Lung (tissue), 12 donors: ENCODE measurements around the gene TSR3. TPM values are rescaled to one million over a fixed set of nuclear protein-coding genes. Genes with fewer than 3 reads are reported as not detected.

Experiments
- ATAC-seq: fragments of 200-7000 bp; cut with Tn5 transposase; one replicate; pipeline ENCODE4 v1.9.1; 2020; ENCODE audit warnings: moderate number of reproducible peaks; ENCODE audit not compliant: insufficient read depth, low FRiP score
- DNase-seq, 3 donors: peaks; one replicate each; pipeline ENCODE4 v3.0.0-alpha.2; 2013 to 2017
- H3K27ac ChIP-seq, 2 donors: one replicate each; pipeline ENCODE4 v1.5.1; 2013; ENCODE audit warnings: mild to moderate bottlenecking in 2 of 2, moderate library complexity in 2 of 2, control low read depth in 1 of 2, inconsistent platforms in 1 of 2, low read depth in 1 of 2, low read length in 1 of 2
- H3K27me3 ChIP-seq, 3 donors: one replicate each; pipeline ENCODE4 v1.5.1; 2013; ENCODE audit warnings: low read length in 2 of 3; ENCODE audit not compliant: control insufficient read depth in 3 of 3, insufficient read depth in 3 of 3
- H3K36me3 ChIP-seq, 4 donors: one replicate each; pipeline ENCODE4 v1.5.1; 2013; ENCODE audit warnings: low read length in 4 of 4, mild to moderate bottlenecking in 1 of 4, moderate library complexity in 1 of 4; ENCODE audit not compliant: control insufficient read depth in 4 of 4, insufficient read depth in 4 of 4
- H3K4me1 ChIP-seq, 5 donors: one replicate each; pipeline ENCODE4 v1.5.1; 2013; ENCODE audit warnings: low read length in 5 of 5, mild to moderate bottlenecking in 2 of 5, moderate library complexity in 1 of 5; ENCODE audit not compliant: control insufficient read depth in 5 of 5, insufficient read depth in 5 of 5
- H3K4me3 ChIP-seq: one replicate; pipeline ENCODE4 v1.5.1; 2013; ENCODE audit warnings: mild to moderate bottlenecking, control low read depth, moderate library complexity
- H3K9ac ChIP-seq, 2 donors: one replicate each; pipeline ENCODE4 v1.5.1; 2013; ENCODE audit warnings: low read length in 2 of 2, control low read depth in 1 of 2; ENCODE audit not compliant: insufficient read depth in 1 of 2
- H3K9me3 ChIP-seq, 4 donors: one replicate each; pipeline ENCODE4 v1.5.1; 2013; ENCODE audit warnings: low read length in 3 of 4, mild to moderate bottlenecking in 1 of 4, moderate library complexity in 1 of 4; ENCODE audit not compliant: control insufficient read depth in 4 of 4, insufficient read depth in 3 of 4
- CTCF ChIP-seq: IDR thresholded peaks from 2 replicates; pipeline ENCODE4 v1.5.1; 2012; ENCODE audit warnings: mild to moderate bottlenecking; ENCODE audit errors: control extremely low read depth, extremely low read depth
- WGBS, 2 donors: extraction: QIAGEN DNeasy Blood & Tissue Kit; methylation state at CpG; one replicate each; pipeline ENCODE4 v1.1.7; 2013; 5-methylcytosine and 5-hydroxymethylcytosine counted together
- polyA plus RNA-seq, 2 donors: library from polyadenylated mRNA; stranded (reverse); fragments of 200-250 nt; gene quantifications; one replicate each; pipeline ENCODE4 v1.2.1, GENCODE V29; 2013
- total RNA-seq, 2 donors: library from RNA; depleted of rRNA in 1 of 2; stranded (reverse); fragments of >200 nt in 1 of 2; gene quantifications; one replicate each; pipeline ENCODE4 v1.2.1, GENCODE V29; 2014 to 2021
- donor health status: control.
- donor health status: control.
- donor health status: Bipolar disorder and iron deficiency.
- donor health status: healthy.
- donor health status: DM: yes; HTN: yes; CAD: no.

Gene TSR3
- total and polyA plus RNA-seq, 4 donors, result 32.5 to 66.4 (median 56.6) TPM

DNA sequence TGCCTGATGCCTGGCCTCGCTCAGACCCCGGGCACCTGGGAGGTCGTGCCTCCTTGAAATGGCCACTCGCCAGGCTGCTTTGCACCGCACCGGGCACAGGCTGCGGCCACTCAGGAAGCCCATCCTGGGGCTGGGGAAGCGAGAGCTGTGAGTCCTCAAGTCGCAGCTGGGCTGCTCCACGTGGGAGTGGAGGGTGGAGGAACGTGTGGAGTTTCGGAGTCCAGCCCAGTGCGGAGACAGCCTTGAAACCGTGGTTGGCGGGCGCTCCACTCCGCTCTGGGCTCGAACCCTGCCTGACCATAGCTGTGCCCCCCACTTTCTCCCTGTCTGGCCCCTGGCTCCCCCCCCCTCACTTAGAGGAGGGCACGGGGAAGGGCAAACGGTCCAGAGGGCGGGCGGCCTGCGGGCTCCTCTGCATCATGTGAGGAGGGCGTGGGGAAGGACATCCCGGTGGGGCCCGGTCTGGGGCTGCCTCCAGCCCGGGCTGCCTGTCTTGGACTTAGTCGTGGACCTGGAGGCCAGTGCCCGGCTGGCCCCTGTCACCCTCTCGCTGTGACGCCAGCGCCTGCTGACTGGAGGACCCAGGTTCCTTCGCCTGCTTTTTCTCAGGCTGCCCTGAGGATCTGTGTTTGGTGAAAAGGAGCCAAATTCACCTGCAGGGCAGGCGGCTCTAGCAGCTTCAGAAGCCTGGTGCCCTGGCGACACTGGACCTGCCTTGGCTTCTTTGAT is 39.8 kb downstream of the TSR3 start:
- 32 to 37% methylated on average over 35 of the region's 35 CpGs for WGBS, 2 donors
- TF ChIP-seq CTCF, result no peak
- peak overlapping the region; percentile 7 for H3K4me3 ChIP-seq
- no peak for ATAC-seq
- peaks cover 6 to 39% (median 12%) of the 10 kb centered on the region in 4 donors for H3K36me3 ChIP-seq
- no peaks in the 10 kb centered on the region for H3K27me3 ChIP-seq
- H3K9me3 ChIP-seq, result no peaks in the 10 kb centered on the region
- peaks cover 0 to 28% (median 10%) of the 10 kb centered on the region in 5 donors for H3K4me1 ChIP-seq
- peak overlapping the region in 1 of 2 donors; percentile 8 for H3K9ac ChIP-seq
- no peak for DNase-seq
- peak overlapping the region in 1 of 2 donors; percentile 23 for H3K27ac ChIP-seq

- TF ChIP-seq CTCF, result no peak
- WGBS, 2 donors, result 19 to 29% methylated on average over 13 of the region's 13 CpGs
- no peaks in the 10 kb centered on the region for H3K27me3 ChIP-seq
These were observed 40.4 kb downstream of the TSR3 start for GRCh38 chr16:1311212-1311737.

DNA sequence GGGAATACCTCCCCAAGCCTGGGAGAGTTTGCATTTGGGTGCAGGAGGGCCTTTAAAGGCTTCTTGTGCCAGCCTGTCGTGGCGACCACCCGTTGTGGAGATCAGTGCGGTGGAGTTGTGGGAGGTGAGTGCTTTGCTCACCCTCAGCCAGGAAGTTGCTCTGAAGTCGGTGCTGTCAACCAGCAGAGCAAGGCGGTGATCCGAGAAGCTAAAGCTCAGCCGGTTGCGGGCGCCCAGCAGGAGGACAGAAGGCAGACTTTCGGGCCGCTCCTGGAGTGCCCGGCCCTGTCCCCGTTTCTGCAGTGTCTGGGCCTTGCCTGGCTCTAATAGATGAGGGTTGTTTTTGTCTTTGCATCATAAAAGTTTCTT is 40.9 kb downstream of the TSR3 start:
- H3K4me1 ChIP-seq, result peaks cover 0 to 28% (median 10%) of the 10 kb centered on the region in 5 donors
- H3K36me3 ChIP-seq, result peaks cover 0 to 29% (median 4%) of the 10 kb centered on the region in 4 donors
- H3K9me3 ChIP-seq, result no peaks in the 10 kb centered on the region
- TF ChIP-seq CTCF, result no peak
- H3K4me3 ChIP-seq, result peak overlapping the region; percentile 81
- no peaks in the 10 kb centered on the region for H3K27me3 ChIP-seq
- 2 to 3% methylated on average over 14 of the region's 14 CpGs for WGBS, 2 donors
- H3K27ac ChIP-seq, result peak overlapping the region in 1 of 2 donors; percentile 33
- peak overlapping the region; percentile 63 to 82 for H3K9ac ChIP-seq
- ATAC-seq (no peak), DNase-seq (no peak)

More at GRCh38 chr16:1311212-1311737, 40.4 kb downstream of the TSR3 start:
- peak overlapping the region in 1 of 2 donors; percentile 23 for H3K27ac ChIP-seq
- ATAC-seq, result no peak
- H3K9ac ChIP-seq, result peak overlapping the region; percentile 8 to 63
- peaks cover 4 to 34% (median 8%) of the 10 kb centered on the region in 4 donors for H3K36me3 ChIP-seq
- peaks cover 0 to 28% (median 10%) of the 10 kb centered on the region in 5 donors for H3K4me1 ChIP-seq
- H3K4me3 ChIP-seq, result peak overlapping the region; percentile 81
- DNase-seq, result no peak
- H3K9me3 ChIP-seq, result no peaks in the 10 kb centered on the region
